ENCODE measurements around the gene CERS6. TPM values are rescaled to one million over a fixed set of nuclear protein-coding genes. Genes with fewer than 3 reads are reported as not detected.
"Not testable (repeated sequence)": the region's sequence is repeated elsewhere in the genome, so short reads cannot be mapped to it uniquely, and the experiment has no call there.

Gene CERS6
- total and polyA plus RNA-seq, 2 experiments from 2014 or later: 8.3 to 16.0 TPM

DNA sequence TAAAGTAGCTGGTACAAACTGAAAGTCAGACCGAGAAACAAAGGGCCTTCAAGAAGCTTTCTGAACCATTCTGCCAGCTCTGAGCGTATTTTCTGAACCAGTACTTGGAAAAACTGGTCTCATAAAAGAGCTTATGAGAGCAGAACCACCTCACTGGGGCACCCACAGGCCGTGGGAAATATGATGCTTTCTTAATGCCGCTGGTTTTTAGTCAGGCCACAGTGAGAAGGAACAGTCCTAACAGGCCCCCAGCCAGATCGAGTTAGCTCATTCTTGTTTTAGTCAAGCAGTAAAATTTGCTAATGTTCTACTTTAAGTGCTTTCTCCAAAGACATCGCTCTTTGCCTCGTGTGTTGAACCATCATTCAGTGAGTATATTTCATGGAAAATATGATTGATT is 333.7 kb downstream of the CERS6 start:
- Histone ChIP-seq H4K20me1 (ENCODE audit: insufficient read depth) (no peaks in the 10 kb centered on the region), H3K79me2 (ENCODE audit: insufficient read depth) (no peaks in the 10 kb centered on the region), H3K4me2 (ENCODE audit: unreplicated experiment) (no peak overlapping the region), H3K9me2 (ENCODE audit: insufficient read depth) (no peaks in the 10 kb centered on the region), H3K4me3 (no peak overlapping the region), H2AFZ (no peak overlapping the region), H3K9me3 (ENCODE audit: low read depth) (no peaks in the 10 kb centered on the region), H3K4me1 (ENCODE audit: insufficient read depth) (no peaks in the 10 kb centered on the region), H3K27me3 (replicated peaks; ENCODE audit: insufficient read depth) (0 out of 2 replicates have a peak, but pooled peaks cover 3% of the 10 kb centered on the region), H3F3A (ENCODE audit: insufficient read depth) (no peaks in the 10 kb centered on the region), H3K9ac (no peak overlapping the region), H3K27ac (no peak overlapping the region), H3K36me3 (ENCODE audit: low read depth) (no peaks in the 10 kb centered on the region)
- in situ Hi-C loops (cut with MboI): loop anchor here (10.0 kb wide), 1 partner anchor 115 kb away; the partner anchor contains the start of gene G6PC2
- no peak for TF ChIP-seq EZH2phosphoT487 (IDR thresholded peaks at IDR 0.05; ENCODE audit: insufficient read depth, low read depth)
- no peak for TF ChIP-seq EZH2 (IDR thresholded peaks at IDR 0.05; ENCODE audit: insufficient read depth, poor library complexity, severe bottlenecking)
- 44 to 56% methylated on average over 7 of the region's 7 CpGs for WGBS, 2 experiments (ENCODE audit: low coverage in 1 of 2, low lambda C conversion rate in 2 of 2, missing lambda C conversion rate in 2 of 2)
- DNase-seq: no peak

DNA sequence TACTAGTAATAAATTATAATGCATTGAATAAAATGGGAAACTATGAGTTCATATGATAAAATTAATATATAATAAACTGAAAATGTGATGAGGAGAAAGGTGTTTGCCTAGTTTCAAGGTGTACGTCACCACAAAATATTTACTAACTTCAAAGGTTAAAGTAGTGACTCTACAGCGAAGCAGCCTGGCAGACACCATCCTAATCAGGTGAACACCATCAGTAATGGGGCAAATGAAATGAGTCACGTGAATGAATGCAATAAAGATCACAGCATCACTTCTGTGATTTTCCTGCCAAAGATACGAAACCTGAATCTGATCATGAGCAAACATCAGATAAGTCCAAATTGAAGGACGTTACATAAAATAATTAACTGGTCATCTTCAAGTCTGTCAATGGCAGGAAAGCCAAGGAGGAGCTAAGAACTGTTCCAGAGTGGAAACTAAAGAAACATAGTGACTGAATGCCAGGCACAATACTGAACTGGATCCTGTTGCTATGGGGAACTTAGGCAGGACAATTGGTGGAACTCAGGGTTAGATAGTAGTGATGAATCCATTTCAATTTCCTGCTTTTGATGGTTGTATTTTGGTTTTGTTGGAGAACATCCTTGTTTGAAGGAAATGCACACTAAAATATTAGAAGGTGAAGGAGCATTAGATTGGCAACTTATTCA is 334.3 kb downstream of the CERS6 start:
- Histone ChIP-seq H3K36me3 (ENCODE audit: low read depth) (no peaks in the 10 kb centered on the region), H3K9ac (no peak overlapping the region), H3F3A (ENCODE audit: insufficient read depth) (no peaks in the 10 kb centered on the region), H4K20me1 (ENCODE audit: insufficient read depth) (no peaks in the 10 kb centered on the region), H3K4me3 (no peak overlapping the region), H3K9me3 (ENCODE audit: low read depth) (no peaks in the 10 kb centered on the region), H3K4me2 (ENCODE audit: unreplicated experiment) (no peak overlapping the region), H3K79me2 (ENCODE audit: insufficient read depth) (no peaks in the 10 kb centered on the region), H3K4me1 (ENCODE audit: insufficient read depth) (no peaks in the 10 kb centered on the region), H3K9me2 (ENCODE audit: insufficient read depth) (no peaks in the 10 kb centered on the region), H3K27me3 (replicated peaks; ENCODE audit: insufficient read depth) (0 out of 2 replicates have a peak, but pooled peaks cover 3% of the 10 kb centered on the region), H2AFZ (no peak overlapping the region), H3K27ac (no peak overlapping the region)
- in situ Hi-C loops (cut with MboI): loop anchor here (10.0 kb wide), 1 partner anchor 114 kb away; the partner anchor contains the start of gene G6PC2
- WGBS, 2 experiments (ENCODE audit: low coverage in 1 of 2, low lambda C conversion rate in 2 of 2, missing lambda C conversion rate in 2 of 2): 53 to 55% methylated on average over 5 of the region's 5 CpGs
- TF ChIP-seq EZH2 (IDR thresholded peaks at IDR 0.05; ENCODE audit: insufficient read depth, poor library complexity, severe bottlenecking) (no peak), EZH2phosphoT487 (IDR thresholded peaks at IDR 0.05; ENCODE audit: insufficient read depth, low read depth) (no peak)
- no peak for DNase-seq

DNA sequence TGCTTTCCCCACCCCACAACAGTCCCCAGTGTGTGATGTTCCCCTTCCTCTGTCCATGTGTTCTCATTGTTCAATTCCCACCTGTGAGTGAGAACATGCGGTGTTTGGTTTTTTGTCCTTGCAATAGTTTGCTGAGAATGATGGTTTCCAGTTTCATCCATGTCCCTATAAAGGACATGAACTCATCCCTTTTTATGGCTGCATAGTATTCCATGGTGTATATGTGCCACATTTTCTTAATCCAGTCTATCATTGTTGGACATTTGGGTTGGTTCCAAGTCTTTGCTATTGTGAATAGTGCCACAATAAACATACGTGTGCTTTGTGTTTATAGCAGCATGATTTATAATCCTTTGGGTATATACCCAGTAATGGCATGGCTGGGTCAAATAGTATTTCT is 335.1 kb downstream of the CERS6 start:
- WGBS, 2 experiments (ENCODE audit: low coverage in 1 of 2, low lambda C conversion rate in 2 of 2, missing lambda C conversion rate in 2 of 2): 78 to 83% methylated on average over 2 of the region's 2 CpGs
- H3K9ac ChIP-seq; H3F3A ChIP-seq (ENCODE audit: insufficient read depth); H4K20me1 ChIP-seq (ENCODE audit: insufficient read depth); H3K9me2 ChIP-seq (ENCODE audit: insufficient read depth); H3K9me3 ChIP-seq (ENCODE audit: low read depth); H3K27me3 ChIP-seq (replicated peaks; ENCODE audit: insufficient read depth); H3K4me2 ChIP-seq (ENCODE audit: unreplicated experiment); H2AFZ ChIP-seq; H3K4me1 ChIP-seq (ENCODE audit: insufficient read depth); DNase-seq; H3K4me3 ChIP-seq; H3K27ac ChIP-seq; H3K79me2 ChIP-seq (ENCODE audit: insufficient read depth); H3K36me3 ChIP-seq (ENCODE audit: low read depth): not testable (repeated sequence)
- in situ Hi-C loops (cut with MboI): loop anchor here (10.0 kb wide), 1 partner anchor 114 kb away; the partner anchor contains the start of gene G6PC2

DNA sequence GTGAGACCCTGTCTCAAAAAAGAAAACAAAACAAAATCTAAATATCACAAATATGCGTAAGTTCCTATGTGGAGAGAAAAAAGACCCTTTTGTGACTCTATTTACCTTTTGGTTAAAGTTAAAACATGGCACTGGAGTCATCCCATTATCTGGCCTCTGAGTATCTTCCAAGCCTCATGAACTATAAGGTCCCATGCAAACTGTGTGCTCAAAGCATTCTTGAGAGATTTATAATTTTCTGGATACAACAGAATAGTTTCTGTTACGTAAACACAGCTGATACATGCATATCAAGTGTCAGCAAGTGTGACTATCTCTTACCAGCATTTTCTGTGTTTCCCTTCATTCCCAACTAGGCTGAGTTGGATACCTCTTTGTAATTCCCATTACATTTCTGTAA is 337.5 kb downstream of the CERS6 start:
- 43 to 47% methylated on average over 2 of the region's 2 CpGs for WGBS, 2 experiments (ENCODE audit: low coverage in 1 of 2, low lambda C conversion rate in 2 of 2, missing lambda C conversion rate in 2 of 2)
- H3K4me3 ChIP-seq: no peak overlapping the region
- H3K79me2 ChIP-seq (ENCODE audit: insufficient read depth): no peaks in the 10 kb centered on the region
- no peaks in the 10 kb centered on the region for H3K9me2 ChIP-seq (ENCODE audit: insufficient read depth)
- no peak overlapping the region for H3K27ac ChIP-seq
- TF ChIP-seq EZH2phosphoT487 (IDR thresholded peaks at IDR 0.05; ENCODE audit: insufficient read depth, low read depth): no peak
- no peak for TF ChIP-seq EZH2 (IDR thresholded peaks at IDR 0.05; ENCODE audit: insufficient read depth, poor library complexity, severe bottlenecking)
- H3K27me3 ChIP-seq (replicated peaks; ENCODE audit: insufficient read depth): no peaks in the 10 kb centered on the region
- H3K4me2 ChIP-seq (ENCODE audit: unreplicated experiment): no peak overlapping the region
- no peak overlapping the region for H3K9ac ChIP-seq
- DNase-seq: no peak
- in situ Hi-C loops (cut with MboI): loop anchor here (10.0 kb wide), 1 partner anchor 111 kb away; the partner anchor contains the start of gene G6PC2
- H3K4me1 ChIP-seq (ENCODE audit: insufficient read depth): no peaks in the 10 kb centered on the region
- no peaks in the 10 kb centered on the region for H3K9me3 ChIP-seq (ENCODE audit: low read depth)
- no peaks in the 10 kb centered on the region for H3K36me3 ChIP-seq (ENCODE audit: low read depth)
- H3F3A ChIP-seq (ENCODE audit: insufficient read depth): no peaks in the 10 kb centered on the region
- H4K20me1 ChIP-seq (ENCODE audit: insufficient read depth): no peaks in the 10 kb centered on the region
- no peak overlapping the region for H2AFZ ChIP-seq
